ENCODE results near the gene EEF2K. TPM values are rescaled to one million over a fixed set of nuclear protein-coding genes. Genes with fewer than 3 reads are reported as not detected.

Gene EEF2K
- total RNA-seq, 1 experiment from 2014 or later: 17.5 TPM

- Mint-ChIP-seq H3K4me3 (ENCODE audit: unreplicated experiment) (no peak overlapping the region), H3K9me3 (ENCODE audit: unreplicated experiment) (no peaks in the 10 kb centered on the region), H3K36me3 (ENCODE audit: insufficient read depth, unreplicated experiment) (peaks cover 8% of the 10 kb centered on the region), H3K27me3 (ENCODE audit: insufficient read depth, unreplicated experiment) (no peaks in the 10 kb centered on the region), H3K27ac (ENCODE audit: unreplicated experiment) (no peak overlapping the region), H3K4me1 (ENCODE audit: low read depth, unreplicated experiment) (no peaks in the 10 kb centered on the region)
- DNase-seq: no peak
- no peaks in the 10 kb centered on the region for H3K27me3 ChIP-seq (replicated peaks; ENCODE audit: control insufficient read depth, insufficient read depth, low read length)
- intact Hi-C loops (cut with micrococcal nuclease; ENCODE audit: unreplicated experiment): no loop called here
- no peaks in the 10 kb centered on the region for H3K4me1 ChIP-seq
- POLR2A ChIA-PET: no interaction called here
- no peak for TF ChIP-seq CTCF (IDR thresholded peaks at IDR 0.05; ENCODE audit: insufficient read depth in 1 of 2, low read depth in 1 of 2, low read length in 1 of 2, severe bottlenecking in 1 of 2, unreplicated experiment in 1 of 2)
- BruUV-seq (replicated peaks): no TSS peak
- no peaks in the 10 kb centered on the region for H3K9me3 ChIP-seq
- no peaks in the 10 kb centered on the region for H3K36me3 ChIP-seq (ENCODE audit: control insufficient read depth, insufficient read depth, low read length)
- CTCF ChIA-PET: no interaction called here
- no peak overlapping the region for H3K4me3 ChIP-seq (ENCODE audit: low read depth, low read length)
Measured at GRCh38 chr16:22222998-22223397, 16.9 kb downstream of the EEF2K start.

GRCh38 chr16:22225060-22225459 lies 19.0 kb downstream of the EEF2K start:
- Mint-ChIP-seq H3K4me1 (ENCODE audit: low read depth, unreplicated experiment) (no peaks in the 10 kb centered on the region), H3K4me3 (ENCODE audit: unreplicated experiment) (no peak overlapping the region), H3K36me3 (ENCODE audit: insufficient read depth, unreplicated experiment) (peaks cover 6% of the 10 kb centered on the region), H3K9me3 (ENCODE audit: unreplicated experiment) (no peaks in the 10 kb centered on the region), H3K27me3 (ENCODE audit: insufficient read depth, unreplicated experiment) (no peaks in the 10 kb centered on the region), H3K27ac (ENCODE audit: unreplicated experiment) (no peak overlapping the region)
- BruUV-seq (replicated peaks): no TSS peak
- ChIA-PET POLR2A (no interaction called here), CTCF (no interaction called here)
- intact Hi-C loops (cut with micrococcal nuclease; ENCODE audit: unreplicated experiment): no loop called here
- DNase-seq: no peak
- no peaks in the 10 kb centered on the region for H3K4me1 ChIP-seq
- H3K27me3 ChIP-seq (replicated peaks; ENCODE audit: control insufficient read depth, insufficient read depth, low read length): no peaks in the 10 kb centered on the region
- TF ChIP-seq CTCF (IDR thresholded peaks at IDR 0.05; ENCODE audit: insufficient read depth in 1 of 2, low read depth in 1 of 2, low read length in 1 of 2, severe bottlenecking in 1 of 2, unreplicated experiment in 1 of 2): no peak
- no peaks in the 10 kb centered on the region for H3K9me3 ChIP-seq
- H3K36me3 ChIP-seq (ENCODE audit: control insufficient read depth, insufficient read depth, low read length): no peaks in the 10 kb centered on the region
- no peak overlapping the region for H3K4me3 ChIP-seq (ENCODE audit: low read depth, low read length)

GRCh38 chr16:22229889-22230288 lies 23.8 kb downstream of the EEF2K start:
- Mint-ChIP-seq H3K27ac (ENCODE audit: unreplicated experiment) (no peak overlapping the region), H3K9me3 (ENCODE audit: unreplicated experiment) (no peaks in the 10 kb centered on the region), H3K27me3 (ENCODE audit: insufficient read depth, unreplicated experiment) (no peaks in the 10 kb centered on the region), H3K4me3 (ENCODE audit: unreplicated experiment) (no peak overlapping the region), H3K36me3 (ENCODE audit: insufficient read depth, unreplicated experiment) (peaks cover 23% of the 10 kb centered on the region), H3K4me1 (ENCODE audit: low read depth, unreplicated experiment) (no peaks in the 10 kb centered on the region)
- no peaks in the 10 kb centered on the region for H3K27me3 ChIP-seq (replicated peaks; ENCODE audit: control insufficient read depth, insufficient read depth, low read length)
- H3K4me3 ChIP-seq (ENCODE audit: low read depth, low read length): no peak overlapping the region
- no peaks in the 10 kb centered on the region for H3K9me3 ChIP-seq
- BruUV-seq (replicated peaks): no TSS peak
- H3K4me1 ChIP-seq: 0 out of 2 replicates have a peak, but pooled peaks cover 6% of the 10 kb centered on the region
- no peaks in the 10 kb centered on the region for H3K36me3 ChIP-seq (ENCODE audit: control insufficient read depth, insufficient read depth, low read length)
- DNase-seq: no peak
- TF ChIP-seq CTCF (IDR thresholded peaks at IDR 0.05; ENCODE audit: insufficient read depth in 1 of 2, low read depth in 1 of 2, low read length in 1 of 2, severe bottlenecking in 1 of 2, unreplicated experiment in 1 of 2): no peak
- intact Hi-C loops (cut with micrococcal nuclease; ENCODE audit: unreplicated experiment): no loop called here
- ChIA-PET CTCF (interaction anchor here (1.0 kb wide), 1 partner anchor 24 kb away, joined by 3 read pairs; the partner anchor contains the start of gene EEF2K), POLR2A (interaction anchor here (0.6 kb wide), 1 partner anchor 10 kb away, joined by 4 read pairs; no protein-coding TSS in a partner anchor)

All from Caco-2 (cell line).